Endothelial cell of umbilical vein (primary cell): ENCODE results near the gene FIG4. TPM values are rescaled to one million over a fixed set of nuclear protein-coding genes. Genes with fewer than 3 reads are reported as not detected.

Experiments used
- BruUV-seq: library from RNA; stranded (reverse); fragments of 400-500 nt; replicated peaks from 2 replicates; lab custom pipeline; 2021; lab: Mats Ljungman, UMichigan
- CTCF ChIA-PET: fragments of 300-600, 350-600 bp; sonication (Branson Sonifier 250); formaldehyde crosslinking; loops from one replicate; lab custom pipeline; 2021; ENCODE audit warnings: antibody characterized with exemption, inconsistent platforms; lab: Charles Lee
- POLR2A ChIA-PET: fragments of 300-600, 350-600 bp; sonication (Branson Sonifier 250); formaldehyde crosslinking; loops from one replicate; lab custom pipeline; 2021; ENCODE audit warnings: antibody characterized with exemption, inconsistent platforms; lab: Charles Lee
- DNase-seq: peaks from one replicate; pipeline ENCODE4 v3.0.0-alpha.2; 2011; ENCODE audit warnings: low read depth, low spot score
- FAIRE-seq: peaks from 2 replicates; lab custom pipeline; 2011; peaks lifted over from hg19 to GRCh38; lab: Jason Lieb, UNC
- H2AFZ ChIP-seq: 2 replicates; pipeline ENCODE4 v1.6.0; 2012; ENCODE audit warnings: low read depth, low read length, control low read depth, inconsistent platforms
- H3K27ac ChIP-seq: 2 replicates; pipeline ENCODE4 v1.5.1; 2011; ENCODE audit warnings: low read depth, mild to moderate bottlenecking, control low read depth, low read length, moderate library complexity; ENCODE audit not compliant: insufficient read depth
- H3K27me3 ChIP-seq, 2 experiments: 2 replicates each; pipeline versions ENCODE4 v1.6.0 to v1.6.1; 2011; ENCODE audit warnings: low read length in 2 of 2, mixed read lengths in 1 of 2; ENCODE audit not compliant: control insufficient read depth in 2 of 2, insufficient read depth in 2 of 2
- H3K36me3 ChIP-seq, 2 experiments: 2 replicates in 1 of 2; 3 replicates in 1 of 2; pipeline ENCODE4 v1.5.1; 2011; ENCODE audit warnings: low read length in 2 of 2, mild to moderate bottlenecking in 1 of 2, moderate library complexity in 1 of 2; ENCODE audit not compliant: control insufficient read depth in 2 of 2, insufficient read depth in 2 of 2; ENCODE audit errors: extremely low read depth in 1 of 2
- H3K4me1 ChIP-seq: 3 replicates; pipeline ENCODE4 v1.5.1; 2011; ENCODE audit warnings: mild to moderate bottlenecking, low read length; ENCODE audit not compliant: control insufficient read depth, insufficient read depth; ENCODE audit errors: extremely low read depth
- H3K4me2 ChIP-seq: 2 replicates; pipeline ENCODE4 v1.6.1; 2011; ENCODE audit warnings: low read length, control low read depth, mixed read lengths; ENCODE audit not compliant: insufficient read depth
- H3K4me3 ChIP-seq, 3 experiments: fragments of 200-600 bp in 1 of 3; sonication (generic), shearing (Covaris generic) in 1 of 3; replicated peaks in 1 of 3; 2 replicates each; pipeline ENCODE4 v1.5.1; 2011 to 2016; ENCODE audit warnings: control low read depth in 3 of 3, low read length in 3 of 3, mild to moderate bottlenecking in 2 of 3, inconsistent platforms in 1 of 3, low read depth in 1 of 3, moderate library complexity in 1 of 3; ENCODE audit not compliant: insufficient read depth in 1 of 3
- H3K79me2 ChIP-seq: 2 replicates; pipeline ENCODE4 v1.6.0; 2012; ENCODE audit warnings: low read length, inconsistent platforms; ENCODE audit not compliant: control insufficient read depth, insufficient read depth
- H3K9ac ChIP-seq: replicated peaks from 2 replicates; pipeline ENCODE3; 2011; ENCODE audit warnings: low read length, control low read depth; ENCODE audit not compliant: insufficient read depth; ENCODE audit errors: extremely low read depth
- H3K9me1 ChIP-seq: replicated peaks from 3 replicates; pipeline ENCODE4 v1.6.0; 2011; ENCODE audit warnings: mild to moderate bottlenecking, low read length; ENCODE audit not compliant: control insufficient read depth, insufficient read depth; ENCODE audit errors: extremely low read depth
- H3K9me3 ChIP-seq: replicated peaks from 2 replicates; pipeline ENCODE4 v1.5.1; 2012; ENCODE audit warnings: low read length, inconsistent platforms; ENCODE audit not compliant: control insufficient read depth, insufficient read depth
- H4K20me1 ChIP-seq: replicated peaks from 2 replicates; pipeline ENCODE3; 2011; ENCODE audit warnings: mild to moderate bottlenecking, low read length; ENCODE audit not compliant: control insufficient read depth, insufficient read depth; ENCODE audit errors: extremely low read depth
- CTCF ChIP-seq, 2 donors: IDR thresholded peaks; 1 replicate in 1 of 2; 2 replicates in 1 of 2; pipeline ENCODE4 v1.5.1; 2011; ENCODE audit warnings: low read length in 2 of 2, mild to moderate bottlenecking in 2 of 2, moderate library complexity in 2 of 2, control low read depth in 1 of 2, inconsistent platforms in 1 of 2, low read depth in 1 of 2; ENCODE audit not compliant: insufficient read depth in 1 of 2; ENCODE audit errors: extremely low read depth in 1 of 2
- EZH2 ChIP-seq: IDR thresholded peaks from 2 replicates; pipeline ENCODE4 v1.6.1; 2012; ENCODE audit warnings: borderline replicate concordance, low read depth, mild to moderate bottlenecking, moderate library complexity, low read length, inconsistent platforms; ENCODE audit not compliant: severe bottlenecking
- FOS ChIP-seq: IDR thresholded peaks from 2 replicates; pipeline ENCODE4 v1.6.1; 2011; ENCODE audit warnings: mild to moderate bottlenecking, low read length, moderate library complexity, borderline replicate concordance; ENCODE audit not compliant: insufficient read depth
- GATA2 ChIP-seq: IDR thresholded peaks from 2 replicates; pipeline ENCODE4 v1.7.0; 2011; ENCODE audit warnings: low read depth, mild to moderate bottlenecking, moderate library complexity, mixed read lengths, low read length; ENCODE audit not compliant: insufficient read length, insufficient read depth
- JUN ChIP-seq: IDR thresholded peaks from 2 replicates; pipeline ENCODE4 v1.6.1; 2011; ENCODE audit warnings: borderline replicate concordance, low read depth; ENCODE audit not compliant: insufficient read length, insufficient read depth
- MAX ChIP-seq: IDR thresholded peaks from 2 replicates; pipeline ENCODE4 v1.6.1; 2011; ENCODE audit not compliant: insufficient read depth, insufficient read length
- MYC ChIP-seq: IDR thresholded peaks from one replicate; pipeline ENCODE4 v1.6.1; 2011; ENCODE audit warnings: mild to moderate bottlenecking, low read depth, low read length
- POLR2A ChIP-seq: IDR thresholded peaks from 2 replicates; pipeline ENCODE4 v1.6.1; 2012; ENCODE audit warnings: low read depth, mild to moderate bottlenecking, control low read depth, low read length
- POLR2AphosphoS5 ChIP-seq: IDR thresholded peaks from 2 replicates; pipeline ENCODE4 v1.6.1; 2012; ENCODE audit warnings: low read depth, mild to moderate bottlenecking, control low read depth, low read length, moderate library complexity; ENCODE audit not compliant: insufficient read depth
- dilution Hi-C: fragments of 300-500 bp; cut with MboI; formaldehyde crosslinking; loops from one replicate; pipeline ENCODE4 v1.15.0; 2019; ENCODE audit warnings: low sequenced_read_pairs; ENCODE audit not compliant: extremely low pct_ligation_motif_present
- intact Hi-C: fragments of 100-400 bp; cut with micrococcal nuclease; formaldehyde crosslinking; loops from one replicate; pipeline ENCODE4 v1.10.0; 2022
- polyA plus RNA-seq, 4 experiments: library from polyadenylated mRNA; depleted of rRNA in 3 of 4; stranded (reverse) in 3 of 4; unstranded in 1 of 4; fragments of >200 nt; gene quantifications; 2 replicates each; pipeline versions ENCODE4 v1.2.1 to v1.2.3, GENCODE V29; 2011 to 2012; ENCODE audit warnings: missing spikeins in 1 of 4
- total RNA-seq: library from RNA; stranded (reverse); gene quantifications from 2 replicates; pipeline ENCODE4 v1.2.3, GENCODE V29; 2021

Gene FIG4
- total and polyA plus RNA-seq, 2 donors (not counting 3 experiments of a cell fraction or from before 2014, with no cell fraction given) = 7.9 to 12.2 TPM

DNA sequence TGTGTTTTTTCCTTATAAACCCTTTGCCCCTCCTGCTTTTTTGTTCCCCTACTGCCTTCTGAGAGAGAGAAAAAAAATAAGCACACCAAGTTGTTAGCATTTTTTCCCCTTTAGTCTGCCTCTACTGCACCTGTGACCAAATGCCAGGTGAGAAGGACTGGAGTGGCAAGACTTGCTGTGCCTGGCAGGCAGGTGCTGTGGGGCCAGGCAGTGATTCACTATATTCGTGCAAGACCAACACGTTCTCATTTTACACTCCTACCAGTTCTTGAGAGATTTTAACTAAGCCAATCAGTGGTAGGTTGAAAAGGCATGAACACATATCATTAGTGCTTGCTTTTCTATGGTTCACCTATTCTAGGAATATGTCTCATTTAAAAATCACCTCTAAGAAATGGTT lies 109.7 kb downstream of the FIG4 start:
- Histone ChIP-seq H3K4me2 (no peak overlapping the region), H3K9me1 (no peaks in the 10 kb centered on the region), H2AFZ (no peak overlapping the region), H3K9me3 (no peaks in the 10 kb centered on the region), H3K79me2 (no peaks in the 10 kb centered on the region), H3K4me3 (no peak overlapping the region), H3K36me3 (no peaks in the 10 kb centered on the region), H3K4me1 (peaks cover 7% of the 10 kb centered on the region), H4K20me1 (no peaks in the 10 kb centered on the region), H3K27ac (no peak overlapping the region), H3K9ac (no peak overlapping the region), H3K27me3 (no peaks in the 10 kb centered on the region)
- CTCF ChIA-PET = no interaction called here
- intact Hi-C loops = no loop called here
- FAIRE-seq = no peak
- dilution Hi-C loops = no loop called here
- no peak for TF ChIP-seq POLR2AphosphoS5
- TF ChIP-seq POLR2A = no peak
- no peak for TF ChIP-seq FOS
- TF ChIP-seq MYC = no peak
- no peak for TF ChIP-seq EZH2
- TF ChIP-seq GATA2 = no peak
- no peak for TF ChIP-seq CTCF (IDR thresholded peaks at IDR 0.05; ENCODE audit: extremely low read depth in 1 of 2, insufficient read depth in 1 of 2, low read depth in 1 of 2, low read length in 2 of 2)
- no peak for TF ChIP-seq JUN
- TF ChIP-seq MAX = no peak
- POLR2A ChIA-PET = no interaction called here
- BruUV-seq = no TSS peak
- no peak for DNase-seq
